T-helper 1 cell treated with Interleukin-12 subunit alpha and Interleukin-12 subunit beta and Interleukin-4 antibody, amounts not matched to agents 30 μg/mL and 1 μg/mL, for 36 hours (primary cell): ENCODE results near the gene CCR2.
"Not testable (repeated sequence)": the region's sequence is repeated elsewhere in the genome, so short reads cannot be mapped to it uniquely, and the experiment has no call there.

Experiments
- H3K27ac Mint-ChIP-seq: one replicate; pipeline ENCODE4 v1.8.0; 2021; ENCODE audit warnings: mild to moderate bottlenecking, mixed read lengths
- H3K27me3 Mint-ChIP-seq: one replicate; pipeline ENCODE4 v1.8.0; 2021; ENCODE audit warnings: low read depth, mixed read lengths
- H3K36me3 Mint-ChIP-seq: one replicate; pipeline ENCODE4 v1.8.0; 2021; ENCODE audit warnings: low read depth, mixed read lengths
- H3K4me1 Mint-ChIP-seq: one replicate; pipeline ENCODE4 v1.8.0; 2021; ENCODE audit warnings: low read depth, mixed read lengths
- H3K4me3 Mint-ChIP-seq: one replicate; pipeline ENCODE4 v1.8.0; 2021; ENCODE audit warnings: mild to moderate bottlenecking, moderate library complexity, mixed read lengths
- H3K9me3 Mint-ChIP-seq: one replicate; pipeline ENCODE4 v1.8.0; 2021; ENCODE audit warnings: mixed read lengths

The CCR2 gene

GRCh38 chr3:46353647-46354410, at the start of gene CCR2:
Gene CCR2 (plus strand): TSS chr3:46354111. CDS start chr3:46357528, 3,417 bp downstream.
- peak within 1 kb of the TSS; percentile 85 for H3K27ac Mint-ChIP-seq
- H3K9me3 Mint-ChIP-seq = peaks cover 2% of the 10 kb centered on the region
- peaks cover 81% of the 10 kb centered on the region for H3K4me1 Mint-ChIP-seq
- H3K4me3 Mint-ChIP-seq = peak within 1 kb of the TSS; percentile 89
- peaks cover 40% of the 10 kb centered on the region for H3K36me3 Mint-ChIP-seq
- peaks cover 32% of the 10 kb centered on the region for H3K27me3 Mint-ChIP-seq

GRCh38 chr3:46304739-46305138, 49.2 kb upstream of the CCR2 start:
- Mint-ChIP-seq H3K4me1 (peaks cover 33% of the 10 kb centered on the region), H3K4me3 (no peak overlapping the region), H3K27me3 (peaks cover 38% of the 10 kb centered on the region), H3K36me3 (peaks cover 16% of the 10 kb centered on the region), H3K27ac (no peak overlapping the region), H3K9me3 (peaks cover 13% of the 10 kb centered on the region)

GRCh38 chr3:46312991-46313390, 40.9 kb upstream of the CCR2 start:
- Mint-ChIP-seq H3K27ac (no peak overlapping the region), H3K27me3 (peaks cover 60% of the 10 kb centered on the region), H3K4me1 (peaks cover 10% of the 10 kb centered on the region), H3K9me3 (peaks cover 38% of the 10 kb centered on the region), H3K36me3 (peaks cover 22% of the 10 kb centered on the region), H3K4me3 (no peak overlapping the region)

GRCh38 chr3:46314517-46314916, 39.4 kb upstream of the CCR2 start:
- peaks cover 10% of the 10 kb centered on the region for H3K4me1 Mint-ChIP-seq
- no peak overlapping the region for H3K27ac Mint-ChIP-seq
- no peak overlapping the region for H3K4me3 Mint-ChIP-seq
- peaks cover 39% of the 10 kb centered on the region for H3K9me3 Mint-ChIP-seq
- H3K36me3 Mint-ChIP-seq = peaks cover 23% of the 10 kb centered on the region
- H3K27me3 Mint-ChIP-seq = peaks cover 54% of the 10 kb centered on the region

GRCh38 chr3:46316206-46316605, 37.7 kb upstream of the CCR2 start:
- no peak overlapping the region for H3K27ac Mint-ChIP-seq
- peaks cover 23% of the 10 kb centered on the region for H3K36me3 Mint-ChIP-seq
- no peak overlapping the region for H3K4me3 Mint-ChIP-seq

GRCh38 chr3:46318207-46318927, 35.5 kb upstream of the CCR2 start:
- peaks cover 60% of the 10 kb centered on the region for H3K27me3 Mint-ChIP-seq
- H3K36me3 Mint-ChIP-seq = peaks cover 25% of the 10 kb centered on the region
- H3K27ac Mint-ChIP-seq = no peak overlapping the region
- H3K4me1 Mint-ChIP-seq = peaks cover 7% of the 10 kb centered on the region
- H3K4me3 Mint-ChIP-seq = no peak overlapping the region
- peaks cover 49% of the 10 kb centered on the region for H3K9me3 Mint-ChIP-seq

More at GRCh38 chr3:46316206-46316605, 37.7 kb upstream of the CCR2 start:
- Mint-ChIP-seq H3K9me3 (peaks cover 43% of the 10 kb centered on the region), H3K4me1 (peaks cover 10% of the 10 kb centered on the region), H3K27me3 (peaks cover 51% of the 10 kb centered on the region)

- Mint-ChIP-seq H3K27ac (no peak overlapping the region), H3K4me3 (no peak overlapping the region), H3K9me3 (peaks cover 52% of the 10 kb centered on the region), H3K4me1 (peaks cover 1% of the 10 kb centered on the region), H3K27me3 (peaks cover 50% of the 10 kb centered on the region), H3K36me3 (peaks cover 18% of the 10 kb centered on the region)
Measured at GRCh38 chr3:46321461-46322104, 32.3 kb upstream of the CCR2 start.

GRCh38 chr3:46324036-46324435, 29.9 kb upstream of the CCR2 start:
- peaks cover 29% of the 10 kb centered on the region for H3K27me3 Mint-ChIP-seq
- H3K4me3 Mint-ChIP-seq = no peak overlapping the region
- peaks cover 31% of the 10 kb centered on the region for H3K9me3 Mint-ChIP-seq
- H3K36me3 Mint-ChIP-seq = peaks cover 5% of the 10 kb centered on the region
- H3K27ac Mint-ChIP-seq = no peak overlapping the region
- peaks cover 1% of the 10 kb centered on the region for H3K4me1 Mint-ChIP-seq

GRCh38 chr3:46325645-46326300, 28.1 kb upstream of the CCR2 start:
- no peak overlapping the region for H3K4me3 Mint-ChIP-seq
- H3K4me1 Mint-ChIP-seq = peaks cover 1% of the 10 kb centered on the region
- peaks cover 27% of the 10 kb centered on the region for H3K27me3 Mint-ChIP-seq
- peaks cover 23% of the 10 kb centered on the region for H3K9me3 Mint-ChIP-seq
- H3K27ac Mint-ChIP-seq = no peak overlapping the region
- H3K36me3 Mint-ChIP-seq = peaks cover 5% of the 10 kb centered on the region

- not testable (repeated sequence) for H3K27ac Mint-ChIP-seq, H3K36me3 Mint-ChIP-seq, H3K4me3 Mint-ChIP-seq
- peaks cover 14% of the 10 kb centered on the region for H3K4me1 Mint-ChIP-seq
- peaks cover 14% of the 10 kb centered on the region for H3K27me3 Mint-ChIP-seq
- peaks cover 17% of the 10 kb centered on the region for H3K9me3 Mint-ChIP-seq
Measured at GRCh38 chr3:46330676-46331075, 23.2 kb upstream of the CCR2 start.

- Mint-ChIP-seq H3K4me1 (peaks cover 17% of the 10 kb centered on the region), H3K9me3 (peaks cover 53% of the 10 kb centered on the region), H3K27me3 (peaks cover 14% of the 10 kb centered on the region), H3K4me3 (no peak overlapping the region), H3K27ac (no peak overlapping the region), H3K36me3 (peaks cover 26% of the 10 kb centered on the region)
Measured at GRCh38 chr3:46334741-46335478, 19.0 kb upstream of the CCR2 start.

- Mint-ChIP-seq H3K4me3 (no peak overlapping the region), H3K27ac (no peak overlapping the region), H3K36me3 (peaks cover 31% of the 10 kb centered on the region), H3K9me3 (peaks cover 59% of the 10 kb centered on the region), H3K4me1 (peaks cover 17% of the 10 kb centered on the region), H3K27me3 (peaks cover 14% of the 10 kb centered on the region)
Measured at GRCh38 chr3:46335541-46335940, 18.4 kb upstream of the CCR2 start.

GRCh38 chr3:46337911-46338310, 16.0 kb upstream of the CCR2 start:
- Mint-ChIP-seq H3K4me3 (no peak overlapping the region), H3K4me1 (peaks cover 11% of the 10 kb centered on the region), H3K9me3 (peaks cover 48% of the 10 kb centered on the region), H3K27me3 (peaks cover 7% of the 10 kb centered on the region), H3K36me3 (peaks cover 28% of the 10 kb centered on the region), H3K27ac (no peak overlapping the region)

GRCh38 chr3:46338840-46339239, 15.1 kb upstream of the CCR2 start:
- H3K4me3 Mint-ChIP-seq = no peak overlapping the region
- H3K27me3 Mint-ChIP-seq = peaks cover 3% of the 10 kb centered on the region
- H3K36me3 Mint-ChIP-seq = peaks cover 31% of the 10 kb centered on the region
- no peak overlapping the region for H3K27ac Mint-ChIP-seq
- peaks cover 53% of the 10 kb centered on the region for H3K9me3 Mint-ChIP-seq
- peaks cover 9% of the 10 kb centered on the region for H3K4me1 Mint-ChIP-seq
